ENCODE results near the gene C11orf24.
"Not testable (repeated sequence)": the region's sequence is repeated elsewhere in the genome, so short reads cannot be mapped to it uniquely, and the experiment has no call there.

DNA sequence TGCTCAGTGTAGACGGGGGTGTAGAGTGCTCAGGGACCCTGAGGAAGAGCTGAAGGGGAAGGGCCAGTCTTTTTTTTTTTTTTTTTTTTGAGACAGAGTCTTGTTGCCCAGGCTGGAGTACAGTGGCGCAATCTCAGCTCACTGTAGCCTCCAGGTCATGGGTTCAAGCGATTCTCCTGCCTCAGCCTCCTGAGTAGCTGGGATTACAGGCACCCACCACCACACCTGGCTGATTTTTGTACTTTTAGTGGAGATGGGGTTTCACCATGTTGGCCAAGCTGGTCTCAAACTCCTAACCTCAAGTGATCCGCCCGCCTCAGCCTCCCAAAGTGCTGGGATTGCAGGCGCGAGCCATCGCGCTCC lies 27.7 kb upstream of the C11orf24 start:
- TF ChIP-seq EZH2 (IDR thresholded peaks at IDR 0.05; ENCODE audit: borderline replicate concordance, low read depth, low read length); YY1 (IDR thresholded peaks at IDR 0.05; ENCODE audit: borderline replicate concordance in 1 of 3, control insufficient read depth in 1 of 3, extremely low read depth in 1 of 3, insufficient read depth in 3 of 3, insufficient read length in 1 of 3, insufficient replicate concordance in 2 of 3, low read depth in 1 of 3, low read length in 2 of 3): not testable (repeated sequence)
- TF ChIP-seq, protein P1, sequence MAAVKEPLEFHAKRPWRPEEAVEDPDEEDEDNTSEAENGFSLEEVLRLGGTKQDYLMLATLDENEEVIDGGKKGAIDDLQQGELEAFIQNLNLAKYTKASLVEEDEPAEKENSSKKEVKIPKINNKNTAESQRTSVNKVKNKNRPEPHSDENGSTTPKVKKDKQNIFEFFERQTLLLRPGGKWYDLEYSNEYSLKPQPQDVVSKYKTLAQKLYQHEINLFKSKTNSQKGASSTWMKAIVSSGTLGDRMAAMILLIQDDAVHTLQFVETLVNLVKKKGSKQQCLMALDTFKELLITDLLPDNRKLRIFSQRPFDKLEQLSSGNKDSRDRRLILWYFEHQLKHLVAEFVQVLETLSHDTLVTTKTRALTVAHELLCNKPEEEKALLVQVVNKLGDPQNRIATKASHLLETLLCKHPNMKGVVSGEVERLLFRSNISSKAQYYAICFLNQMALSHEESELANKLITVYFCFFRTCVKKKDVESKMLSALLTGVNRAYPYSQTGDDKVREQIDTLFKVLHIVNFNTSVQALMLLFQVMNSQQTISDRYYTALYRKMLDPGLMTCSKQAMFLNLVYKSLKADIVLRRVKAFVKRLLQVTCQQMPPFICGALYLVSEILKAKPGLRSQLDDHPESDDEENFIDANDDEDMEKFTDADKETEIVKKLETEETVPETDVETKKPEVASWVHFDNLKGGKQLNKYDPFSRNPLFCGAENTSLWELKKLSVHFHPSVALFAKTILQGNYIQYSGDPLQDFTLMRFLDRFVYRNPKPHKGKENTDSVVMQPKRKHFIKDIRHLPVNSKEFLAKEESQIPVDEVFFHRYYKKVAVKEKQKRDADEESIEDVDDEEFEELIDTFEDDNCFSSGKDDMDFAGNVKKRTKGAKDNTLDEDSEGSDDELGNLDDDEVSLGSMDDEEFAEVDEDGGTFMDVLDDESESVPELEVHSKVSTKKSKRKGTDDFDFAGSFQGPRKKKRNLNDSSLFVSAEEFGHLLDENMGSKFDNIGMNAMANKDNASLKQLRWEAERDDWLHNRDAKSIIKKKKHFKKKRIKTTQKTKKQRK (IDR thresholded peaks at IDR 0.05; ENCODE audit: borderline replicate concordance, low read depth, low read length) = not testable (repeated sequence)
- TF ChIP-seq, protein P2, sequence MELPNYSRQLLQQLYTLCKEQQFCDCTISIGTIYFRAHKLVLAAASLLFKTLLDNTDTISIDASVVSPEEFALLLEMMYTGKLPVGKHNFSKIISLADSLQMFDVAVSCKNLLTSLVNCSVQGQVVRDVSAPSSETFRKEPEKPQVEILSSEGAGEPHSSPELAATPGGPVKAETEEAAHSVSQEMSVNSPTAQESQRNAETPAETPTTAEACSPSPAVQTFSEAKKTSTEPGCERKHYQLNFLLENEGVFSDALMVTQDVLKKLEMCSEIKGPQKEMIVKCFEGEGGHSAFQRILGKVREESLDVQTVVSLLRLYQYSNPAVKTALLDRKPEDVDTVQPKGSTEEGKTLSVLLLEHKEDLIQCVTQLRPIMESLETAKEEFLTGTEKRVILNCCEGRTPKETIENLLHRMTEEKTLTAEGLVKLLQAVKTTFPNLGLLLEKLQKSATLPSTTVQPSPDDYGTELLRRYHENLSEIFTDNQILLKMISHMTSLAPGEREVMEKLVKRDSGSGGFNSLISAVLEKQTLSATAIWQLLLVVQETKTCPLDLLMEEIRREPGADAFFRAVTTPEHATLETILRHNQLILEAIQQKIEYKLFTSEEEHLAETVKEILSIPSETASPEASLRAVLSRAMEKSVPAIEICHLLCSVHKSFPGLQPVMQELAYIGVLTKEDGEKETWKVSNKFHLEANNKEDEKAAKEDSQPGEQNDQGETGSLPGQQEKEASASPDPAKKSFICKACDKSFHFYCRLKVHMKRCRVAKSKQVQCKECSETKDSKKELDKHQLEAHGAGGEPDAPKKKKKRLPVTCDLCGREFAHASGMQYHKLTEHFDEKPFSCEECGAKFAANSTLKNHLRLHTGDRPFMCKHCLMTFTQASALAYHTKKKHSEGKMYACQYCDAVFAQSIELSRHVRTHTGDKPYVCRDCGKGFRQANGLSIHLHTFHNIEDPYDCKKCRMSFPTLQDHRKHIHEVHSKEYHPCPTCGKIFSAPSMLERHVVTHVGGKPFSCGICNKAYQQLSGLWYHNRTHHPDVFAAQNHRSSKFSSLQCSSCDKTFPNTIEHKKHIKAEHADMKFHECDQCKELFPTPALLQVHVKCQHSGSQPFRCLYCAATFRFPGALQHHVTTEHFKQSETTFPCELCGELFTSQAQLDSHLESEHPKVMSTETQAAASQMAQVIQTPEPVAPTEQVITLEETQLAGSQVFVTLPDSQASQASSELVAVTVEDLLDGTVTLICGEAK (IDR thresholded peaks at IDR 0.05) = not testable (repeated sequence)
- TF ChIP-seq, protein P2 (CRISPR knock-in tag; IDR thresholded peaks at IDR 0.05) = not testable (repeated sequence)
